ENCODE data around the gene PDCD6IP. TPM values are rescaled to one million over a fixed set of nuclear protein-coding genes. Genes with fewer than 3 reads are reported as not detected.

Gene PDCD6IP
- total and polyA plus RNA-seq, 7 donors, result 51.1 to 125 (median 97.6) TPM

- intact Hi-C loops (cut with DNase I), result loop anchor here (5.0 kb wide), 1 partner anchor 798 kb away; no protein-coding TSS in a partner anchor
- no peaks in the 10 kb centered on the region for H3K36me3 ChIP-seq
- H3K9me3 ChIP-seq, result no peaks in the 10 kb centered on the region
- H3K27ac ChIP-seq, result no peak overlapping the region
- DNase-seq, result no peak
- H3K4me1 ChIP-seq, result peaks cover 0 to 7% (median 6%) of the 10 kb centered on the region in 4 donors
- TF ChIP-seq POLR2A (IDR thresholded peaks at IDR 0.05) (no peak), EP300 (IDR thresholded peaks at IDR 0.05) (no peak), POLR2AphosphoS5 (IDR thresholded peaks at IDR 0.05) (no peak), CTCF (IDR thresholded peaks at IDR 0.05) (no peak)
- H3K27me3 ChIP-seq, result no peaks in the 10 kb centered on the region
- no peak overlapping the region for H3K4me3 ChIP-seq
- 10 to 59% methylated on average over 5 of the region's 5 CpGs for WGBS, 2 donors
Measured at GRCh38 chr3:33884701-33885100, 86.3 kb downstream of the PDCD6IP start.

GRCh38 chr3:33885496-33885895 is 87.1 kb downstream of the PDCD6IP start:
- Histone ChIP-seq H3K4me1 (peaks cover 0 to 7% (median 6%) of the 10 kb centered on the region in 4 donors), H3K27ac (no peak overlapping the region), H3K4me3 (no peak overlapping the region), H3K36me3 (no peaks in the 10 kb centered on the region), H3K27me3 (no peaks in the 10 kb centered on the region), H3K9me3 (no peaks in the 10 kb centered on the region)
- TF ChIP-seq POLR2A (IDR thresholded peaks at IDR 0.05) (no peak), EP300 (IDR thresholded peaks at IDR 0.05) (no peak), POLR2AphosphoS5 (IDR thresholded peaks at IDR 0.05) (no peak), CTCF (IDR thresholded peaks at IDR 0.05) (no peak)
- WGBS, 2 donors, result 73 to 89% methylated on average over 6 of the region's 6 CpGs
- intact Hi-C loops (cut with DNase I), result no loop called here
- no peak for DNase-seq

GRCh38 chr3:33886015-33886414 is 87.6 kb downstream of the PDCD6IP start:
- H3K27me3 ChIP-seq, result no peaks in the 10 kb centered on the region
- 94 to 96% methylated on average over 2 of the region's 2 CpGs for WGBS, 2 donors

GRCh38 chr3:33887478-33887877 is 89.0 kb downstream of the PDCD6IP start:
- no peak for TF ChIP-seq EP300 (IDR thresholded peaks at IDR 0.05)

More at GRCh38 chr3:33886015-33886414, 87.6 kb downstream of the PDCD6IP start:
- no peak overlapping the region for H3K4me3 ChIP-seq
- TF ChIP-seq POLR2A (IDR thresholded peaks at IDR 0.05) (no peak), EP300 (IDR thresholded peaks at IDR 0.05) (no peak), CTCF (IDR thresholded peaks at IDR 0.05) (no peak), POLR2AphosphoS5 (IDR thresholded peaks at IDR 0.05) (no peak)
- no peak overlapping the region for H3K27ac ChIP-seq
- peaks cover 0 to 7% (median 6%) of the 10 kb centered on the region in 4 donors for H3K4me1 ChIP-seq
- no peak for DNase-seq
- intact Hi-C loops (cut with DNase I), result no loop called here
- H3K9me3 ChIP-seq, result no peaks in the 10 kb centered on the region
- no peaks in the 10 kb centered on the region for H3K36me3 ChIP-seq

GRCh38 chr3:33889394-33890039 is 91.1 kb downstream of the PDCD6IP start:
- Histone ChIP-seq H3K27me3 (no peaks in the 10 kb centered on the region), H3K36me3 (no peaks in the 10 kb centered on the region), H3K9me3 (no peaks in the 10 kb centered on the region), H3K4me3 (no peak overlapping the region), H3K4me1 (no peaks in the 10 kb centered on the region), H3K27ac (no peak overlapping the region)
- intact Hi-C loops (cut with DNase I), result no loop called here
- no peak for TF ChIP-seq CTCF (IDR thresholded peaks at IDR 0.05)
- no peak for TF ChIP-seq POLR2AphosphoS5 (IDR thresholded peaks at IDR 0.05)
- TF ChIP-seq POLR2A (IDR thresholded peaks at IDR 0.05), result no peak
- TF ChIP-seq EP300 (IDR thresholded peaks at IDR 0.05), result no peak
- DNase-seq, result no peak
- WGBS, 2 donors, result 84 to 91% methylated on average over 3 of the region's 3 CpGs

More at GRCh38 chr3:33887478-33887877, 89.0 kb downstream of the PDCD6IP start:
- intact Hi-C loops (cut with DNase I), result no loop called here
- DNase-seq, result no peak
- H3K9me3 ChIP-seq, result no peaks in the 10 kb centered on the region
- H3K36me3 ChIP-seq, result no peaks in the 10 kb centered on the region
- 88 to 95% methylated on average over 1 of the region's 1 CpG for WGBS, 2 donors
- H3K4me3 ChIP-seq, result no peak overlapping the region
- no peaks in the 10 kb centered on the region for H3K27me3 ChIP-seq
- H3K27ac ChIP-seq, result no peak overlapping the region
- peaks cover 0 to 7% (median 6%) of the 10 kb centered on the region in 4 donors for H3K4me1 ChIP-seq
